CD4-positive, alpha-beta T cell treated with Interleukin-6 for 4 hours (primary cell): ENCODE results near the gene TSPAN4.

Source experiments
- DNase-seq: peaks from one replicate; pipeline ENCODE4 v3.0.0-alpha.2; 2020; ENCODE audit warnings: mixed read lengths

Gene TSPAN4

DNA sequence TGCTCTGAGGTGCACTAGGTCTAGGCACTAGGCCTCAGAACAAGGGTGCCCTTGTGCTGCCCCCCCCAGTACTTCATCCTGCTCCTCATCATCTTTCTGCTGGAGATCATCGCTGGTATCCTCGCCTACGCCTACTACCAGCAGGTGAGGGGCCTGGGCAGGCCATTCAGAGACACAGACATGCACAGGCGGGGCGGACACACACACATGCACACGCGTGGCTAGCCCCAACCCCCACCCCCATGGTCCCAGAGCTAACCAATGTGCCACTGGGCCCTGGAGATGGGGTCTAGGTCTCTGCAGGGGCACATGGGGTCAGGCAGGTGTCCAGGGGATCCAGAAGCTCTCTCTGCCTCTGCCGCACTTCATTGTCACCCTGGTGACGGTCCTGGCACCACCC lies 6.0 kb upstream of the TSPAN4 start:
- DNase-seq: no peak

GRCh38 chr11:837189-837989 lies 5.3 kb upstream of the TSPAN4 start:
- no peak for DNase-seq

GRCh38 chr11:837990-838307 lies 4.7 kb upstream of the TSPAN4 start:
- DNase-seq: no peak

GRCh38 chr11:838441-839279 lies 4.0 kb upstream of the TSPAN4 start:
- DNase-seq: no peak

GRCh38 chr11:839280-839623 lies 3.4 kb upstream of the TSPAN4 start:
- DNase-seq: no peak

DNA sequence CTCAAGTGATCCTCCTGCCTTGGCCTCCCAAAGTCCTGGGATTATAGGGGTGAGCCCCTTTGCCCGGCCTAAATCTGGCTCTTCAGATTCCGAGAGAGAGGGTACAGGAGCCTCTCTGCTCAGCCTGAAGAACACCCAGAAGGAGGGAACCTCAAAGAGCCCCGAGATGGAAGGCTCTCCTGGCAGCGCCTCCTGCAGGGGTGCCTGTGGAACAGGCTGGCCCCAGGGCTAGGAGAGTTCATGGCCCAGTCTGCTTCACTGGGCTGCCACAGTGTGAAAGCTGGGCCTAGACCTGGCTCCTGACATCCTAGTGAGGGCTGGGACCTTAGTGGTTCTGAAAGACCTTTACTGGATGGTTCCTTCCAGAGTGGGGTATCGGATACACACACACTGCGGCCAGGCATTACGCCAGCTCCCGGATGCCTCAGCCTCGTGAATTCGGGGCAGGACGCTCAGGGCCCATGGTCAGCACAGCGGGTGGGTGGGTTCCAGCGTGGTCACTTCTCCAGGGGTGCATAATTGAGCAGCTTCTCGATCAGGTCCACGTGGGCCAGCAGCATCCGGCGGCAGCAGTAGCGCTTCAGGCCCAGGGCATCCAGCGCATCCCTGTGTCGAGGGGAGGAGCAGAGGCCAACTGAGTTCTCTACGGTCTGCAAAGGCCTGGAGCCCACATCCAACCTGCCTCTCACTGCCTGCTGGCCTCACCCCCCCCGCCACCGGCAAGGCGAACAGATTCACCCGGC lies 2.6 kb upstream of the TSPAN4 start:
- no peak for DNase-seq

GRCh38 chr11:841981-842369 lies 677 bp upstream of the TSPAN4 start:
- DNase-seq: no peak

DNA sequence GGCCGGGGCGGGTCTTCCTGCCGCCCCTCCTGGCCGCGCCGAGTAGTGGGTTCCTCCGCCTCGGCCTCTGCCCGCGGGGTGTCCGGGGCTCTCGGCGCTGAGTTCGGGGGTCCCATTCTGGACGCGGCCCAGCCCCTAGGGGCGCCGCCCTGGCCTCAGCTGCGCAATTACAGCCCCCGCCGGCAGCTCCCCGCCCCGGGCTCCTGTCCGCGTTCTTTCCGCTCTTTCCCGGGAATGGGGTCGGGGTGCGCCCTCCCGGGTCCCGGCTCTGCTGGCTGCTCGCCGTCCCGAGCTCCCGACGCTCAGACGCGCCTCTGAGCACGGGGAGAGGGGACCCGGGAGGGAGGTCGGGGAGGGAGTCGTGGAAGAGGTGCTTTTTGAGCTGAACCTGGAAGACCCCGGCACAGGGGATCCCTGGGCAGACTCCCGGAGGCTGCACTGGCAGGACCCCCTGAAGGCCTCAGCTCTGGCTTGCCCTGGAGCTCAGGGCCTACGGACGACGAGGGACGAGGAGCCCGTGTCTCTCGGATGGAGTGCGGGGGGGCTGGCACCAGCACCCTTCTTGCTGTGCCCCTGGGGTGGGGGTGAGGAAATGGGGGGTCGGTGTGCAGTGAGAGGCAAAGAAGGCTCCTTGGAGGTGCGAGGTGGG lies 558 bp downstream of the TSPAN4 start:
- DNase-seq: no peak

GRCh38 chr11:843818-844692 lies 1.4 kb downstream of the TSPAN4 start:
- no peak for DNase-seq

GRCh38 chr11:844693-845644 lies 2.3 kb downstream of the TSPAN4 start:
- no peak for DNase-seq

GRCh38 chr11:845872-846495 lies 3.3 kb downstream of the TSPAN4 start:
- DNase-seq: no peak

- no peak for DNase-seq
Measured at GRCh38 chr11:846496-847098, 3.9 kb downstream of the TSPAN4 start.

DNA sequence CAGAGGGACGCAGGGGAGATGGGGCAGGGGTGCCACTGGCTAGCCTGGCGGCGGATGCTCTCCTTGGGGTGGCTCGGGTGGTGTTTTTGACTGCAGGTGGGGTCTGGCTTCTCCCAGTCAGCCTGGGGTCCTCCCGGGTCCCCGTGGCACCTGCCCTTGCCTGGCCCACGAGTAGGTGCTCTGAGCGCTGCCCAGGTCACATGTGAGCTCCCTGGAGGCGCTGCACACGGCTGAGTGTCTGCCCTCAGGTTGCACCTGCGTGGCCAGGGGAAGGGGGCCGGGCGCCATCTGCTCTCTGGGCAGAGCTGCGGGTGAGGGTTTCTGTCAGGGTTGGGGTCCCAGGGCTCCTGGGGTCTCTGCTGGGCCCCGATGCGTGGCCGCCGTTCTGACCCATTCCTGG lies 5.2 kb downstream of the TSPAN4 start:
- no peak for DNase-seq

- DNase-seq: peak; percentile 72
Measured at GRCh38 chr11:848380-848931, 5.8 kb downstream of the TSPAN4 start.

- DNase-seq: peak; percentile 63
Measured at GRCh38 chr11:849104-849824, 6.6 kb downstream of the TSPAN4 start.

DNA sequence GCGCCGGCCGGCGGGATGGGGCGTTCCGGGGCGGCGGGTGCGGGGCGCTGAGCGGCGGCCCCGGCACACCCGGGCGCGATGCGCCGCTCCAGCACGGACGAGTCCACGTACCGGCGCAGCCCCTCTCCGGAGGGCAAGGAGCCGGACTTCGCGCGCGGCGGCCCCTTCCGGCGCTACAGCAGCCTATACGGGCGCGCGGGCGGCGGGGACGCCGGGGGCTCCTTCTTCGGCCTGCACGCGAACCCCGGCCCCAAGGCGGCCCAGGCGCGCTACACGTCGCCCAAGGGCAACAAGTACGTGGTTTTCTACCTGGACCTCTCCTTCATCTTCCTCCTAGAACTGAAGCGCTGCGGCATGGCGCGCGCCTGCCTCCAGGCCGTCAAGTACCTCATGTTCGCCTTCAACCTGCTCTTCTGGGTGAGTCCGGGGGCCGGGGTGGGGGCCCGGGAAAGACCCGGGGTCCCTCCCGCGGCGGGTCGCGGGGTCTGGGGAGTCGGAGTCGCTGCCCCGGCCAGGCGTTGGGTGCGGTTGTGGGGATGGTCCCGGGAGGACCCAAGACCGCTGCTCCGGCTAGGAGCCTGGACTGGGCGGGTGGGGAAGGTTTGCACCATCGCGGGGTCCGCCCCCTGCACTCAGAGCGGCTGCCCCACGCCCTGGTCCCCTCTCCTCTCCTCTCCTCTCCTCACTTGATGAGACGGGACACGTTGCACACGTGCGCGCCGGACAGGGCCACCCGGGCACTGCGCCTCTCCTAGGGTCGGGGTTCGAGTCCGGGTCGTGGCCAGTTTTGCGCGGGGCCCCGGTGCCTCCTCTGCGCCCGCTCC lies 7.5 kb downstream of the TSPAN4 start:
- no peak for DNase-seq

GRCh38 chr11:850775-851763 lies 8.4 kb downstream of the TSPAN4 start:
- DNase-seq: no peak
